Globus pallidus (tissue), 1 donor: ENCODE measurements around the gene LTBR.
A peak's percentile ranks its signal among the peaks of the same experiment; 100 is the strongest.
"Not testable (repeated sequence)": the region's sequence is repeated elsewhere in the genome, so short reads cannot be mapped to it uniquely, and the experiment has no call there.

Experiments
- DNase-seq: peaks from one replicate; pipeline ENCODE4 v3.0.0-alpha.2; 2015; ENCODE audit warnings: low spot score

The LTBR gene

DNA sequence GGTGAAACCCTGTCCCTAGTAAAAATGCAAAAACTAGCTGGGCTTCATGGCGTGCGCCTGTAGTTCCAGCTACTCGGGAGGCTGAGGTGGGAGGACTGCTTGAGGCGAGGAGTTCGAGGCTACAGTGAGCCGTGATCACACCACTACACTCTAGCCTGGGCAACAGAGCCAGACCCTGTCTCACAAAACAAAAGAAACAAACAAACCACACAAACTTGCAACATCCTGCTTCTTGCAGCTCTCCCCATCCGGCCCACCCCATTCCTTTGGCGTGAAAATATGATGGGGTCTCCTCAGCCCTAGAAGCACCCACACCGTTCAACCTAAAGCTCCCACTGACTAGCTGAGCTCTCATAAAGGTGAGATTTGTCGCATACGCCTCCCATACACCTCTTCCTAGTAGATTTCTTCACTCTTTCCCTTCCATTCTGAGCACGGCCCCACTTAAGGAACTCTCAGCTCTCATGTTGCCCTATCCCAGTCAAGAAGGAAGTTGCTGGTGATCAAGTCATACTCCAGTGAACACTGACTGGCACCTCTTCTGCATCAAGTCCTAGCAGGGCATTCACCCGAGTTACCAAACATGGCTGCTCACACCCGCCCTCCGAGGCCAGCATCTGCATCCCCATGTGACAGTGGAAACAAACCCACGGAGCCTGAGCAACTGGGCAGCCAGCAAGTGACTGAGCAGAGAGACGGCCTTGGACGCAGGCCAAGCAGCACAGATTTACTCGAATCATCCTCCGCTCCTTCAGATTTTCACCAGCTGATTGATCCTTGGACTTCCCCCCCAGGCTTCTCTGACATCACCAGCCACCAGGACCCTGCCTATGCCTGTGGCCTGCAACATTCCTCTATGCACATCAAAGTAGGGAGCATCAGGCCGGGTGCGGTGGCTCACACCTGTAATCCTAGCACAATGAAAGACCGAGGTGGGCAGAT lies 41.9 kb downstream of the LTBR start:
- DNase-seq, result peak; percentile 38

- no peak for DNase-seq
These were observed 43.1 kb downstream of the LTBR start for GRCh38 chr12:6426882-6427671.

DNA sequence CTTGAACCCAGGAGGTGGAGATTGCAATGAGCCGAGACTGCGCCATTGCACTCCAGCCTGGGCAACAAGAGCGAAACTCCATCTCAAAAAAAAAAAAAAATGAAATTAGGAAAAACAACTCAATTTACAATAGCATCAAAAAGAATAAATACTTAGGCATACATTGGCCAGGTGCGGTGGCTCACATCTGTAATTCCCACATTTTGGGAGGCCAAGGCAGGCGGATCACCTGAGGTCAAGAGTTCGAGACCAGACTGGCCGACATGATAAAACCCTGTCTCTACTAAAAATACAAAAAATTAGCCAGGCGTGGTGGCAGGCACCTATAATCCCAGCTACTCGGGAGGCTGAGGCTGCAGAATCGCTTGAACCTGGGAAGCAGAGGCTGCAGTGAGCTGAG lies 43.8 kb downstream of the LTBR start:
- not testable (repeated sequence) for DNase-seq

GRCh38 chr12:6428326-6428725 lies 44.4 kb downstream of the LTBR start:
- no peak for DNase-seq

DNA sequence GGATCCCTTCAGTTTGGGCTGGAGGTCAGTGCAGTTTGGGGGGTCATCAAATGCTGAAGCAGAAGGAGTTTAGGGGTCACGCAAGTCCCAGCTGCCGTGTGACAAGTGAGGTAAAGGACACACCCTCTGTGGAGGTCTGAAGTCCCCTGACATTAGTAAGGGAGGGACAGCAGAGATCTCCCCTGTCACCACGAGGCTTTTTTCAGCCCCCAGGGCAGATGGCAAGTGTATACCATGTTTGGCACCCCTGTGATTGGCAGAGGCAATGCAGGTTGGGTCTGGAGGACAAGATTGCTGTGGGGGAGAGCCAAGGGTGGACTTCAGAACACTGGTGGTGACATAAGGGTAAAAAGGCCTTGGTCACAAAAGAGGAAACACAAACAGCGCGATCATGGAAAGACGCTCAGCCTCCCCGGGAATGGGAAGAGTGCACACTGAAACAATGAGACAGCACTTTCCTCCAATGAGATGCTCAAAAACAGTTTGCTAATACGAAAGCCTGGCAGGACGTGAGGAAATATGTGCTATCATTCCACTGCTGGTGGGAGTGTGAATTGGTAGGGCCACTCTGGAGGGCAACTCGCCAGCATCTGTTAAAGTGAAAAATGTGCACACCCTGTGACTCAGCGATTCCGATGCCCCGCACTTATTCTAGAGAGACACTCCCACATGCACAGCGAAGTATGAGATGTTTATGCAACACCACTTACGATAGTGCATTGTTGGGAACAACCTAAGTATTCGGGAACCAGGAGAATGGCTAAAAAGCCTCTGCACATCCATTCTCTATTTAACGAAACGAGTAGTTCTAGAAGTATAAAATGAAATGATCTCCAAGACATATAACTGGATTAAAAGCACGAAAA lies 46.4 kb downstream of the LTBR start:
- peak; percentile 58 for DNase-seq

DNA sequence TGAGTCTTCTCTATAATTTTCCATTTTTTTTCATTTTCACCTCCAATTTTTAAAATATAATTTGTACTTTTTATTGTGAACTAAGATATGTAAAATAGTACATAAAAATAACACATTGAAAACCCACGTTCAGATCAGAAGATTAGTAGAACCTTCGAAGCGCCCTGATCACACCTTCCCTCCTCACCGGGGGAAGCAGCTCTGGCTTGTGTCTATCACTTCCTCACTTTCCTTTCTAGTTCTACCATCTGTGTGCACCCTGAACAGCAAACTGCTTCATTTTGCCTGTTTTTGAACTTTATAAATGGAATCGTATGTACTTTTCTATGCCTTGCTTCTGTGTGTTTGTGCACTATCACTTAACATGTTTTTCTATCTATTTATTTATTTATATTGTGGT lies 49.0 kb downstream of the LTBR start:
- no peak for DNase-seq

GRCh38 chr12:6434205-6435140 lies 50.5 kb downstream of the LTBR start:
- no peak for DNase-seq

GRCh38 chr12:6435961-6436715 lies 52.2 kb downstream of the LTBR start:
- DNase-seq, result no peak

GRCh38 chr12:6437586-6437985 lies 53.6 kb downstream of the LTBR start:
- DNase-seq, result no peak

GRCh38 chr12:6438345-6438744 lies 54.4 kb downstream of the LTBR start:
- DNase-seq, result no peak

- DNase-seq, result no peak
These were observed 56.4 kb downstream of the LTBR start for GRCh38 chr12:6440391-6440790.
